A549 treated with CpdA at 1 μM for 4 hours (cell line): Measurements from ENCODE around the gene ZNF410. TPM values are rescaled to one million over a fixed set of nuclear protein-coding genes. Genes with fewer than 3 reads are reported as not detected.

Experiments
- total RNA-seq: library from RNA; stranded (reverse); fragments of 200-300 nt; extraction: Qiagen RNA extraction; gene quantifications from 5 replicates; pipeline ENCODE4 v1.2.3, GENCODE V29; 2022; ENCODE audit warnings: low read depth

The ZNF410 gene
- total RNA-seq, result 43.0 to 57.5 TPM (median 44.5 TPM) in 5 replicates

GRCh38 chr14:73886449-73887317, at the start of gene ZNF410:
ZNF410 (plus strand) TSS chr14:73886859; CDS start chr14:73892176, 5,317 bp downstream.

GRCh38 chr14:73851567-73852382, 34.9 kb upstream of the ZNF410 start, which contains the start of gene PTGR2:
PTGR2 (plus strand) TSS chr14:73851831; CDS start chr14:73858863, 7,032 bp downstream.

GRCh38 chr14:73949752-73950734, 63.4 kb downstream of the ZNF410 start, which contains the start of the genes COQ6 and FAM161B:
COQ6 (plus strand) TSS chr14:73950302; CDS start chr14:73950333, 31 bp downstream.
FAM161B (minus strand) TSS chr14:73950094; CDS start chr14:73950026, 68 bp downstream.

Other genes with a start within 250 kb of the ZNF410 start
- 9.3 to 10.5 TPM (median 9.9 TPM) in 5 replicates for gene DNAL1, start 241.9 kb upstream of the ZNF410 start, total RNA-seq
- gene PNMA1, start 172.5 kb upstream of the ZNF410 start, total RNA-seq, result 55.7 to 62.5 TPM (median 59.4 TPM) in 5 replicates
- gene PTGR2, start 35.0 kb upstream of the ZNF410 start, total RNA-seq, result 7.5 to 10.4 TPM (median 10.2 TPM) in 5 replicates
- 1.5 to 2.2 TPM (median 1.8 TPM) in 5 replicates for gene FAM161B, start 63.2 kb downstream of the ZNF410 start, total RNA-seq
- gene COQ6, start 63.4 kb downstream of the ZNF410 start, total RNA-seq, result 25.8 to 28.3 TPM (median 26.5 TPM) in 5 replicates
- 5.6 to 7.3 TPM (median 6.1 TPM) in 5 replicates for gene ENTPD5, start 132.4 kb downstream of the ZNF410 start, total RNA-seq
- 2.7 to 4.6 TPM (median 3.0 TPM) in 5 replicates for gene BBOF1, start 132.5 kb downstream of the ZNF410 start, total RNA-seq
- 1.9 to 2.7 TPM (median 2.3 TPM) in 5 replicates for gene ALDH6A1, start 197.6 kb downstream of the ZNF410 start, total RNA-seq
- gene LIN52, start 198.1 kb downstream of the ZNF410 start, total RNA-seq, result 4.1 to 6.6 TPM (median 4.6 TPM) in 5 replicates